HG02798 (cell line): ENCODE measurements around the gene EXOSC1.
A peak's percentile ranks its signal among the peaks of the same experiment; 100 is the strongest.
"Not testable (repeated sequence)": the region's sequence is repeated elsewhere in the genome, so short reads cannot be mapped to it uniquely, and the experiment has no call there.

Experiments
- ATAC-seq: cut with Tn5 transposase; IDR thresholded peaks from one replicate; pipeline ENCODE4 v1.9.1; 2021; ENCODE audit warnings: mild to moderate bottlenecking; ENCODE audit not compliant: unreplicated experiment, poor library complexity

EXOSC1 gene

GRCh38 chr10:97459933-97460332 is 14.1 kb upstream of the EXOSC1 start:
- ATAC-seq: no peak

- ATAC-seq: no peak
Observed at GRCh38 chr10:97459111-97459510, 13.3 kb upstream of the EXOSC1 start.

GRCh38 chr10:97456686-97457065 is 10.9 kb upstream of the EXOSC1 start:
- ATAC-seq: no peak

GRCh38 chr10:97456034-97456685 is 10.4 kb upstream of the EXOSC1 start:
- ATAC-seq: no peak

- ATAC-seq: no peak
Observed at GRCh38 chr10:97454330-97455036, 8.7 kb upstream of the EXOSC1 start.

GRCh38 chr10:97452352-97452751 is 6.5 kb upstream of the EXOSC1 start:
- no peak for ATAC-seq

GRCh38 chr10:97451605-97452004 is 5.8 kb upstream of the EXOSC1 start:
- no peak for ATAC-seq

- ATAC-seq: no peak
Observed at GRCh38 chr10:97450828-97451227, 5.0 kb upstream of the EXOSC1 start.

GRCh38 chr10:97445357-97445721 is 467 bp downstream of the EXOSC1 start:
- ATAC-seq: no peak

GRCh38 chr10:97444212-97444611 is 1.6 kb downstream of the EXOSC1 start:
- no peak for ATAC-seq

- ATAC-seq: no peak
Observed at GRCh38 chr10:97442277-97442676, 3.5 kb downstream of the EXOSC1 start.

- no peak for ATAC-seq
Observed at GRCh38 chr10:97435211-97435610, 10.6 kb downstream of the EXOSC1 start.

GRCh38 chr10:97434557-97434956 is 11.2 kb downstream of the EXOSC1 start:
- no peak for ATAC-seq

- no peak for ATAC-seq
Observed at GRCh38 chr10:97434055-97434454, 11.8 kb downstream of the EXOSC1 start.

GRCh38 chr10:97428572-97428981 is 17.2 kb downstream of the EXOSC1 start:
- ATAC-seq: no peak

GRCh38 chr10:97427571-97428179 is 18.1 kb downstream of the EXOSC1 start:
- no peak for ATAC-seq

- no peak for ATAC-seq
Observed at GRCh38 chr10:97426776-97427570, 18.8 kb downstream of the EXOSC1 start.

GRCh38 chr10:97425964-97426775 is 19.6 kb downstream of the EXOSC1 start, which contains the start of gene PGAM1:
Gene PGAM1 (plus strand): TSS chr10:97426191. CDS start chr10:97426308, 117 bp downstream.
- peak; percentile 89 for ATAC-seq

GRCh38 chr10:97423757-97424098 is 22.1 kb downstream of the EXOSC1 start:
- ATAC-seq: not testable (repeated sequence)

GRCh38 chr10:97416565-97416964 is 29.2 kb downstream of the EXOSC1 start:
- no peak for ATAC-seq
